ENCODE results near the gene GYS2.
"Not testable (repeated sequence)": the region's sequence is repeated elsewhere in the genome, so short reads cannot be mapped to it uniquely, and the experiment has no call there.

GYS2 gene

DNA sequence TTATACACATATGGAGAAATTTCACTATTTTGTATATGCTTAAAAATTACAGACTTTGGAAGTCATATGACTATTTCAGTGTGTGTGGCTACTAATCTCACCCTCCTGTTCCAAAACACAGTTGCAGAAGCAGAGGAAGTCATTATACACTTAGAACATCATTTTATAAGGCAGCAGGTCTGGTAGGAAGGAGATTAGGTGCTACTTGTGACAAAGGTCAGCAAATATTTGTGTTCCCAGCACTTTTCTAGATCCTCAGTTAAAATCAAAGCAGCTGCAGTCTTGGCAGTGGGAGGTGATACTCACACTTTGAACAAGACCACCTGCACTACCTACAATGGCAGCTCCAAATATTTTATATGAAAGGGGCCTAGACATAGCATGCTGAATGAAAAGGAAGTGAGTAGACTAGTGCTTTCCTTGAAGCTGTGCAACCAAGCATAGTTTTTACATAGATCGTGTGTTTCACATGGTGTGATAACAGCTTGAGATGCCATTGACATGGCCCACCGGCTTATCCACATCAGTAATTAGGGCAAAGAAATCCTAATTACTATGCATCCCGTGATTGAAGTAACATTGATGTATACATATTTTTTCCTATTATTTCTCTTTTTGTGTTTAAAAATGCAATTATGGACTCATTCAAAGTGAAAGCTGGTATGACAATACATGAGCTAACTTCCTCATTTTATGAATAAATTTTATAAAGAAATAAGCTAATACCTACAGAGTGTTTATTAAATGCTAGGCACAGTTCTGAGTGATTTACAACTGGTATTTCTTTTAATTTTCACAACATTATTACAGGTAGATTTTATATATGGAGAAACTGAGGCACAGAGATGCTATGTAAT is 5.3 kb downstream of the GYS2 start:
- DNase-seq, result no peak

DNA sequence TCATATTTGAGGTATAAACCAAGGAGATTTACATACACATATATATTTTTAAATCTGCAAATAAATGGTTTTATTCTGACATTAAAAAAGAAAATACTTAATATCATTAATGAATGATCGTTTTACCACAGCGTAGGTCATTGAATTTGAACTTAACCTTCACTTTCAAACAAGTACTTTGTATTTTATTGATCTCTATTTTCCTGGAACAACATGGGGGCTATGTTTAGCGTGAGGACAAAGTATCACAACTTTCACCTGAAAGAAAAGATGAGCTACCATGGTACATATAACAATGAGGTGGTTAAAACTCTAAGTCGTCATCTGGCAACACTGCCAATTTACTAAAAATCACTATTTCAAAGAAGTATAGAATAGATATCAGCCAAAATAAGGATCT is 6.0 kb downstream of the GYS2 start:
- no peak for DNase-seq

DNA sequence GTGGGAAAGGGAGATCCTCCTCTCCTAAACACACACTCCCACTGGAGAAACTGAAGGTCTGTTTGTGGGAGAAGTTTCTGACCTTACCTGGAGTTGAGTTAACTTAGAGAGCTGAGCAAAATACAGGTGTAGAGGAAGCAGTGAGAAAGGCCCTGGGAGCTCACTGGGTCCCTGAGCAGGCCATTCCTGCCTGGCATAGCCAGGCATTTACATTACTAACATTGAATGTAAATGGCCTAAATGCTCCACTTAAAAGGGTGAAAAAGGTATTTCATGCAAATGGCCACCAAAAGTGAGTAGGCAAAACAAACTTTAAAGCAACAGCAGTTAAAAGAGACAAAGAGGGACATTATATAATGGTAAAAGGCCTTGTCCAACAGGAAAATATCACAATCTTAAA is 9.3 kb downstream of the GYS2 start:
- not testable (repeated sequence) for DNase-seq

DNA sequence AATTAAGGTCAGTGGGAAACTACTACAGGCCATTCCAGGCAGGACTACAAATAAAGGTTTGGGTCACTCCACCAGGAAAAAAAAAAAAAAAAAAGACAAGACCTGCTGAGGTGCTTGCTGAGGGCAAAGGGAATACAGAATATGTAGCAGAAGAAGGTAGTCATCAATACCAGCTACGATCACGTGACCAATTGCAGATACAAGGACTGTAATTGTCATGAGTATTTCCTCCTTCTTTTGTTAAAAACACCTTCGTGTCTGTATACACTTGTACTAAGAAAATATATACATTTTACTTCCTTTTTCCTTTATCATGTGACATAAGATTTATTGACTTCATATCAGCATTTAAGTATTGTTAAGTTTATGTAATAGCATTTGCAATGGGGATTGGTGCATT is 19.2 kb downstream of the GYS2 start:
- no peak for DNase-seq

DNA sequence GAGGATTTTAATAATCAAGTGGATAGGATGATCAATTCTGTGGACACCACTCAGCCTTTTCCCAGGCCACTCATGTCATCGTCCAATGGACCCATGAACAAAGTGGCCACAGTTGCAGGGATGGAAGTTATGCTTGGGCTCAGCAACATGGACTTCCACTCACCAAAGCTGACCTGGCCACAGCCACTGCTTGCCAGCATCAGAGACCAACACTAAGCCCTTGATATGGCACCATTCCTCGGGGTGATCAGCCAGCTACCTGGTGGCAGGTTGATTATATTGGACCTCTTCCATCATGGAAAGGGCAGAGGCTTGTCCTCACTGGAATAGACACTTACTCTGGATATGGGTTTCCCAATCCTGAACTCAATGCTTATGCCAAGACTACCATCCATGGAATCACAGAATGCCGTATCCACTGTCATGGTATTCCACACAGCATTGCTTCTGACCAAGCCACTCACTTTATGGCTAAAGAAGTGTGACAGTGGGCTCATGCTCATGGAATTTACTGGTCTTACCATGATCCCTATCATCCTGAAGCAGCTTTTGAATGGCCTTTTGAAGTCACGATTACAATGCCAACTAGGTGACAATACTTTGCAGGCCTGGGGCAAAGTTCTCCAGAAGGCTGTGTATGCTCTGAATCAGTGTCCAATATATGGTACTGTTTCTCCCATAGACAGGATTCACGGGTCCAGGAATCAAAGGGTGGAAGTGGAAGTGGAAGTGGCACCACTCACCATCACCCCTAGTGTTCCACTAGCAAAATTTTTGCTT is 20.1 kb downstream of the GYS2 start:
- DNase-seq, result not testable (repeated sequence)

DNA sequence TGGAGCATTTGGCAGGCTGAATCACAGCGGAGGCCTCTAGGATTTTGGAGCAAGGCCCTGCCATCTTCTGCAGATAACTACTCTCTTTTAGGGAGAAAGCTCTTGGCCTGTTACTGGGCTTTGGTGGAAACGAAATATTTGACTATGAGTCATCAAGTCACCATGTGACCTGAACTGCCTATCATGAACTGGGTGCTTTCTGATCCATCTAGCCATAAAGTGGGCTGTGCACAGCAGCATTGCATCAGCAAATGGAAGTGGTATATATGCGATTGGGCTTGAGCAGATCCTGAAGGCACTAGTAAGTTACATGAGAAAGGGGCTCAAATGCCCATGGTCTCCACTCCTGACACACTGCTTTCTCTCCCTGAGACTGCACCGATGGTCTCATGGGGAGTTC is 21.1 kb downstream of the GYS2 start:
- DNase-seq, result no peak

DNA sequence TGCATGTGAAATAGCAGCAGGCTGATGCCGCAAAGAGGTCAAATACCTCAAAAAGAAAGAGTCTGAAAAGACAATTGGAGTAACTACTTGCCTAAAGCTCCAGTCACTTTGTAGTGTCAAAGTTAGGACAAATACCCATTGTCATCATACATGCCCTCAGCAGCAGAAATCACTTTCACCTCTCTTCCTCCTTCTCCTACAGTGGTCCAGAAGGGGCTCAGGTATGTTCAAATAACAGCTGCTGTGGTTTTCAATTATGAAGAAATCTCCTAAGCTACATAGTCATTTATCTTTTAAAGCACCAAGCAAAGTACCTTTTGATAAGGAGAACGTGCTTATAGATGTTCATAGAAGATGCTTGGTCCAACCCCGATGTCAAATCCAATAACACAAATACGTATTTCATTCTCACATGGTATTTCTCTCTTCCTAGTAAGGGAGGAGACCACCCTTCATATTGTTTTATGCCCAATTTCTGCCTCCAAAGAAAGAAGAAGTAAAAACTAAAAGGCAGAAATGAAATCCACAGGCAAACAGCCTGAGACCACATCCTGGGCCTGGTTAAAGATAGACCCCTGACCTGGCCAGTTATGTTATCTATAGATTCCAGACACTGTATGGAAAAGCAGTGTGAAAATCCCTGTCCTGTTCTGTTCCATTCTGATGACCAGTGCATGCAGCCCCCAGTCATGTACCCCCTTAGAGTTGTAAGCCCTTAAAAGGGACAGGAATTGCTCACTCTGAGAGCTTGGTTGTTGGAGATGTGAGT is 23.7 kb downstream of the GYS2 start:
- no peak for DNase-seq

DNA sequence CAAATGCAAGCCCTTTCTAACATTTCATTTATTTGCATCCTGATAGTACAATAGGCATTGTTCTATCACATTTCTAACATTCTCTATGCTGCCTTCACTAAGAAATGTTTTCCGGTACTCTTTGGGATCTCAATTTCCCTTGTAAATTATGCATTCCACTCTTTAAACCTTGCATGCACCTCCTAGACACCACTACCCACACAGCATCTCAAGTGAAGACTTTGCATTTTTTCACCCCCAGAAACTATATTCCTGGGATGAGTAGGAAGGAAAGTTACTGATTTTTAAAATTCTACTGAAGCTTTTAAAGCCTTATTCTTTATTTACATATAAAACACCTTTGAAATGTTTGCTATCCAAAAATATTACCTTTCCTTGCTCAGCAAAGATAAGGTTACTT is 27.1 kb downstream of the GYS2 start:
- DNase-seq, result no peak

DNA sequence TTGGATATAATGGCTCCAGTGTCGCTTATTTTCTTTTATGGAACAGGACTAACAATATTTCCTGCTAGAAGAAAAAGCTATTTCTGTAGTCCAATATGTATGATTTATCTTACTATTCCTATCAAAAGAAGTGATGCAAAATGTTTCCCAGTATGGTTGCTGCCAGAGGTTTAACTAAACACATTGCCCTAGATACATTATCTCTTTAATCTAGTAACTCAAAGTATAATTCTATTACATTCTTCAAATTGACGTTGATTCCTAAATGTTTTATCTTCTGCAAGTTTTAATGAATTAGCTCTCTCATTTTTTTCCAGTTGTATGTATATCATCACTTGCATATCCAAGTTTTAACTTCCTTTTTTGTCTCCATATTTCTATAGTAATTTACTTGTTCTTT is 28.2 kb downstream of the GYS2 start:
- DNase-seq, result no peak

DNA sequence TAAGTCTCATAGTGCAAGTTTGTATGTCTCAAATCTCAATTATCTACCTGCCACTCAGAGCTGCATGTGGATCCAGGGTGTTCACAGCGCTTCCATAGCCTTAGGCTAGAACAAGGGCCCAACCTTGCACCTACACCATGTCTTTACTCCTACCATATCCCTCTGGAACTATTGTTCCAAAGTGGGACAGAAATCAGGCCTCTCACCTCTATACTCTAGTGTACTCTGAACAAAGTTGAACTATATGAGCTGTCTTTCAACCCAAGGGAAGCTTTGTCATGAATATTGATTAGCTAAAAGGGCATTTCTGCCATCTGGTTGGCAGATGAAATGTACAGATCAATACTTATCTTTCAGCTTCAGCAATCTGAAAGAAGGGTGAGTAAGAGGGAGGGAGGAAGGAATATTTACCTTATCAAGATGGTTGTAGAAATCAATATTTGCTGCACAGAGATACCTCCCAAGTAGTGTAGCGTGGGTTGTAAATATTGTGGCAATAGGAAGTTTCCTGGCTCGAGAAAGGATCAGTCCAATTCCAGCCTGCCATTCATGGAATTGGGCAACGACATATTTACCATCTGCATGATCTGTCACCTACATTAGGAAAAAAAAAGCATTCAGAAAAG is 30.8 kb downstream of the GYS2 start:
- no peak for DNase-seq

DNA sequence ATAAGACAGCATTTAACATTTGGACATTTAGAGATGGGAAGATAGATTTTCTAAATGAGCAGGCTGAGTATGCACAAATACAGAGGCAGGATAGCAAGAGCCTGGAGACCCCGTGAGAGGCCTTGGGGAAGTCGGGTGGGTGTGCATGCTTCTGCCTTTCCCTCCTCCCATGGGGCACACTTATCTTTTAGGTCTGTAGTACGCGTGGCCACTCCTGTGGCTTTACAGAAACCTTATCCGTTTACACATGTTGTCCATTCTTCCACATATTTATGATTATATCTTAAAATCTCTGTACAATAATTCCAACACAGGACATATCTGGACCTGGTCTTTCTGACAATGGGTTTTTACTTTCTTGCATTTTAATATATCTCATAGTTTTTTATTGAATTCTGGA is 33.6 kb downstream of the GYS2 start:
- no peak for DNase-seq

DNA sequence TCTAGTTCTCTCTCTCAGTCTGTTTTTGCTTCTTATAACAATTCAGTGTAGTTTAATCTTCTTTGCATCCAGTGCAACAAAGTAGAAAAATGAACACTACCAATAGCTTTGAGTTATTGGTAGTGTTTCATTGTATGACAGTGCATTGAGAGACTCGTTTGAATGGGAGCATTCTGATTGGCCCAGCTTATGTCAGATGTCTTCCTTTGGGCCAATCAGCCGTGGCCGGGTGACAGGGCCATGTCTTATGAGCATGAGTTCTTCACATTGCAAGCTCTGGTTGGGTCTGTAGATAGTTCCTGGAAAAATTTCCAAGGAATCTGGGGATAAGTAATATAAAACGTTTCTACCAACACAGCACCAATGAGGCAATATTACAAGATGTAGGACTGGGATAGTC is 36.5 kb downstream of the GYS2 start:
- DNase-seq, result no peak

DNA sequence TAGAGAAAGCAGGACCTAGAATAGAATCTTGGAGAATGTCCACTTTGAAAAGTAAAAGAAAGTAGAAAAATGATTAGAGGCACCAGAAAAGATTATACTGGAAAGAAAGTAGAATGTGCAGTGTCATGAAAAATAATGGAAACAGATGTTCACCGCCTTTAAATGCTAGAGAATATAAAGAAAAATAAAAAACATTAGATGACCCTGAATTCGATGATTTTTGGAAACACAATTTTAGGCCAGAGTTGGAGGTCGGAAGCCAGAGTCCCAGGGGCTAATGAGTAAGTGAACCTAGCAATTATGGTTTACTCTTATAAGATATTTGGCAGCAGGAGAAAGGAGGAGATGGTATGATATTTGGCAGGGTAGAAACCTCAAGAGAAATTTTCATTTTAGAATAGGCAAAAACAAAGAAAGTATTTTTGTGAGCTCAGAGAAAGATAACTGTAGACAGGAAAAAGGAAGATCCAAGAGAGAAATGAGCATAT is 37.7 kb downstream of the GYS2 start:
- DNase-seq, result no peak

DNA sequence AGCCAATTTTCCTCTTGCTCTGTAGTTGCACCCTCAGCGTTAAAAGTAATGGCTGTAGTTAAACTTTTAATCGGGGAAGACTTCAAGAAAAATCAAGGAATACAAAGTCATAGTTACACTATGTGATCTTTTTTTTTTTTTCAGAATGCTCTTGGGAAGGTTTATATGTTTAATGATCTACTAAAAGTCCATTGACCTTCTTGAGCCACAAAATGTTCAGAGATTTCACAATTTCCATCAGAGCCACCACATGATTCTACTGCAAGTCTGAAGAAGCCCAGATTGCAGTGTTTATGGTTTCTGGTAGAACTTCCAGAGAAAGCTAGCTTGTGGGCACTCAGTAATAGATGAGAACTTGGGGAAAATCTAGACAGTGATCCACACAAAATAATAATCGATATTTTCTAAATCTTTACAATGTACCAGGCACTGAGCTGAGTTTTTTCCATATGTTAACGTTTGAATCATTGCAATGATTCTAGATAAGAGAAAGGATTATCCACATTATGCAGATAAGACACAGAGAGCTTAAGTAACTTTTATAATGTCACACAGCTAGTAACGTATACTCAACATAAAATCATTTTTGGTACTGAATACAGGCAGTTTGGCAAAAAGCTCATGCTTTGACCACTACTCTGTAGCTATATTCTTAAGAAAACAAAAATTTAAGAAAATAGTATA is 38.3 kb downstream of the GYS2 start:
- DNase-seq, result no peak

DNA sequence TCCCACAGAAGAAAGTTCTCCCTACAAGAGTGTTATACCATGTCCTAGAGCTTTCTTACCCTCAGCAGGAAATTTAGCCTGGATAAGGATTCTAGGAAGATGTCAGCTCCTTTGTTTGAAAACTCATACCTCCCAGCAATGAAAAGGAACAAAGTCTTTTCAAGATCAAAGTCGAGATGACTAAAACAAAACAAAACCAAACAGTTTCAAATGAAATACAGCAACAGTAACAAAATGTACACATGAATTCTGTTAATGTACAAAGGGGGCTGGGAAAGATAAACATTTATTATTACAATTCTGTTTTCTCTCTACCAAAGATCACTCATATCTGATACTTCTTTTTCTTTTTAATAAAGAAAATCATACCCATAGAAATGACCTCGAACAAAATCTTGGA is 41.8 kb downstream of the GYS2 start:
- no peak for DNase-seq

DNA sequence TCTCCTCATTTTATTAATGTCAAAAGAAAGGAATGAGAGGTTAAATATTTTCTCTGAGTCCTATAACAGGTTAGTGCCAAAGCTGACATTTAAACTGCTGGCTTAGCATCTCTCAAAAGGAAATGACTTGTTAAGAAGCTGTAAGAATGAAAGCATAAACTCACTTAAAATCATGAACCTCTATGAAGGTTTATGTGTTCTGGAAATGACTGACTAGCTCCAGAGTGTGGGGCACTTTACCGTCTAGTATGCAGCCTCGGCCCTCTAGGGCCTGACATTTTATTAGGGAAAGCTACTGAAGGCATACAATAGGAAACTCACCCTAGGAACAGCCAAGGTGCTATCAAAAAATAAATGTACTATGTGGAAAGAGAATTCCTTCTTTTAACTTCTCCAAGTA is 43.5 kb downstream of the GYS2 start:
- DNase-seq, result no peak

DNA sequence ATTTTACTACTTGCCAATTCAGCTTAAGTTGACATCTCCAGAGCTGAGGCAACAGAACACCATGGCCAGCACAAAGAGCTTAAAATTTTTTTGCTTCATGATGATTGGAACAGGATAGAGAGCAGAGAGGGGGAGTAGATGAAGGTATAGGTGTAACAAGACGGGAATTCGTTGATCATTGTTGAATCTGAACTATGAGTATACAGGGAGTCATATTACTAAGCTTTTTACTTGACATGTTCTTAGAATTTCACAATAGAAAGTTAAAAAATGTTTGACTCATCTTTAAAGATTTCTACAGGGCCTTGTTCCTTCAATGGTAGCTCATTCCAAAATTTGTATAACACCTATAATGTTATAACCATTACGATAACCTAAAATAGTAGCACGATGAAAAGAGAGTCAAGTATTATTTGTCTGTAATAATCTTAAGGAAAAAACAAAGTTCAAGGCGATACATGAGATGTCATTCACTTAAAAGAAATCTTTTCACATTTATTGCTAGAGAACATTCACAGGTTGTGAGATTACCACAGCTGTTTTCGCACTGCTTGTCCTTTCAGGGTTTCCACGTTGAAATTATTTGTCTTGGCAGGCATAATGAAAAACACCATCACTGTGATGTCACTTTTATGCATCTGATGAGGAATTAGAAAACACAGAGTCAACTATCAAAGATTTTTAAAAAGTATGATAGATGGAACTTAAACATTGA is 44.6 kb downstream of the GYS2 start:
- no peak for DNase-seq

DNA sequence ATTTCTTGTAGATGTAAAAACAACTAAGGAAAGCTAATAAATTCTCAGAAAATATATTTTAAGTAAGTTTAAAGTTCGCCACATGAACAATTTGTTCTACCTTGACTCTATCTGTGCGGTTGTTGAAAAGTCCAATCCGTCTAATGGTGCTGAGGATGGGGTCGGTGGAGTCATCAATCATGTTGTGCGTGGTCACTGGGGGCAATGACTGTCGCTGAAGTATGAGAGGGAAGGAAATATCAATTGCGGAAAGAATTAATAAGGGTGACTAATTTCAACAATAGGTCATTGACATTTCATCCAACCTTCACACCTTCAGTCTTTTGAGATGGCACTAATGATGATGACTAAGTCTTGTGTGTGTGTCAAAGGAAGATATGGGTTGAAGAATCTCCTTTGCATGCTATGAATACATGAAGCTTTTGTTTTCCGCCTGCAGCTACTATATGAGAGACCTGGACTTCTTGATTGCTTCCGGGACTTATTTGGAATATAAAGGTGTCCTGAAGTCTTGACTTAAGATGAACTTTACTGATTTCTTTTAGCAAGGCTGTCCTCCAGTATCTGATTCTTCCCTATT is 46.5 kb downstream of the GYS2 start:
- no peak for DNase-seq

DNA sequence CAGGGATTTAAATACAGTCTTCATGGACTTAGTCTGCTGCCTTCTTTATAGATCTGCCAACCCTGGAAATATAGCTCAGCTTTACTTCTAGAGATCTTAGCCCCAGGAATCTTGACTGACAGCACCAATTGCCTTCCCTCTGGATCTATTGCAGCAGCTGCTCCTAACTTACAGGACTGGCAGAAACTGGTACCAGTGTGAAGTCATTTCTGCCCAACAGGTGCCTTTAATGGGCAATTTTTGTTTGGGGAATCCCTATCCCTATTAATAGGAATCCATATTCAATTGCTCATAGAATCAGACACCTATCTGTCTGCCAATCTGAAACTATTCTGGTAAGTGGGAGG is 51.3 kb downstream of the GYS2 start:
- DNase-seq, result no peak

DNA sequence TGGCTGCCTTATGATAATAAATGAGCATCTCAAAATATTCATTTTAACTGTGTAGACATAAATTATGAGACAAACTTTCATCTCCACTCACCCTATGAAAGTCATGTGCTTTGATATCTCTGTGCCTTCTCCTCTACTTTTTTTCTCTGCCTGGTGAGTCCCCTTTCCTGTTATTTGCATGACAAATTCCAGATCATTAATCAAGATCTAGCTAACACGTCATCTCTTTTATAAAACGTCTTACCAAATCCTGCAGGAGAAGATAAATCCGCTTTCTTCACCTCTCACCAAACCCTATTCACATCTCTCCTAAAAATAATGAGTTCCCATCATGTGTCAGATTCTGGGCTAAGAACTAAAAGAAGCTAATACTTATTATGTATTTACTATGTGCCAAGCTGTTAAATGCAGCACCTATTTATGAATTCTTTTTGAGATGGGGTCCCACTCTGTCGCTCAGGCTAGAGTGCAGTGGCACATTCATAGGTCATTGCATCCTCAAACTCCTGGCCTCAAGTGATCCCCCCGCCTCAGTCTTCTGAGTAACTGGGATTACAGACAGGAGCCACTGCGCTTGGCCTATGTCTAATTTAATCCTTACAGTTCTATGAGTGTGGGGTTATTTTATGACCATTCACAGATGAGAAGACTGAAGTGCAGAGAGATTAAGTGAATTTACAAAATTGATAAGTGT is 51.9 kb downstream of the GYS2 start:
- DNase-seq, result no peak

All from GF-D8 (cell line).